NCI-H510A (cell line): ENCODE data around the gene OSBPL10.

Experiments
- DNase-seq: peaks from one replicate; lab custom pipeline; 2025; lab: John Stamatoyannopoulos, UW

Gene OSBPL10

DNA sequence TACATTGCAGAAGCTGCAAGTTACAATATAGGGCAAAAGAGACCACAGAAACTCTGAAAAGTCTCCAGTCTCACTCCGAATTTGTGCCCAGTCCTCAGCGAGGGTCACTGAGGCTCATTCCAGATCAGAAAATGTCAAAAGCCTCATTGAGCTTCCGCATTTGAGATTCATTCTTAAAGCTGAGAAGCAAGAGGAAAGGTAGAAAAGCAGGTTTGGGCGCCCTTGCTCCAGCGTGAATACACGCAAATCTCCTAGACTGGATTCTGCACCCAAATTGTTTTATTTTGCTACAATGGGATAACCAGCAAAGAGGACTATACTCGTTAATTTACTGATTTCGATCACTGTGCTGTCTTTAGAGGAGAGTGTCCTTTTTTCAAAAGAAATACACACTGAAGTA, 236.1 kb downstream of the OSBPL10 start:
- no peak for DNase-seq

DNA sequence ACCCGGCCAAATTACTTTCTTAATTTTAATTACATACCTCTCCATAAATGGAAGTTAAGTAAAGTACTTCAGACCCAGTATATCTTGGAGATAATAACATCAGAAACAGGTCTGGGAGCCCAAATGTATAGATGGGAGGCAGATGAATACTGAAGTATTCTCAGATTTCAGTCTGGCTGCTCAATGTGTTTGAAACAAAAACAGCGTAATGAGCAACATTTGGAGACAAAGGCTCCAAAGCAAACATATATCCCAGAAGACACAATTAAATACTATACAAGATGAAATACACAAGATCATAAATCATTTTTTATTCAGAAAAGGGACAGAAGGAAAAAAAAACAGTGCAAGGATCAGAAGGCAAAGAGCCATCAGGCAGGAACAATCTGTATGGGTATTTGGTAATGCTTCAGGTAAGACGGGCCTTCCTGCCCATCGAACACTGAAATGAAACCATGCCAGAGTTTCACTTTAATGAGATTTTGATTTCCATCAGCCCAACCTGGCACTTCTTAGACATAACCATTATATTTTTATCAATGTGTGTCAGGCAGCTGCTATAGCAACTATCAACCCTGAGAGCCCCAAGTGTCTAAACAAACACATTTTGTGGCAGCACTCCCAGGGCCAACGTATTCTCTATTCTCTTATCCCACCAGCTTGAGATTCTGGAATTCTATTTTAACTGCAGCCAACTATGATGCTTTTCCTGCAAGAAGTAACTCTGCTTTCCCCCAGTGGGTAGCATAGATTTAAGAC, 237.6 kb downstream of the OSBPL10 start:
- no peak for DNase-seq

DNA sequence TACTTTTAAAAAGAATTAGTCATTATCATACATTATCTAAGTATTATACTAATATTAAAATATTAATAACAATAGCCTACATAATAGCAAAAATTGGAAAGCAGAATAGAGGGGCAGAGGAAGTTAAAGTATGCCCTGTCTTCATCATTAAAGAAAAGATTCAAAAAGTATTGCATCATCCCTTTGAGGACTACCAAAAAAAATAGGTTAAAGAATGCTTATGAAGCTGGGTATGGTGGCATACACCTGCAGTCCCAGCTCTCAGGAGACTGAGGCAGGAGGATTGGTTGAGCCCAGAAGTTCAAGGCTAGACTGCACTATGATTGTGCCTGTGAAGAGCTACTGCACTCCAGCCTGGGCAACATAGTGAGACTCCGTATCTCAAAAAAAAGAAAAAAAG, 240.7 kb downstream of the OSBPL10 start:
- no peak for DNase-seq

DNA sequence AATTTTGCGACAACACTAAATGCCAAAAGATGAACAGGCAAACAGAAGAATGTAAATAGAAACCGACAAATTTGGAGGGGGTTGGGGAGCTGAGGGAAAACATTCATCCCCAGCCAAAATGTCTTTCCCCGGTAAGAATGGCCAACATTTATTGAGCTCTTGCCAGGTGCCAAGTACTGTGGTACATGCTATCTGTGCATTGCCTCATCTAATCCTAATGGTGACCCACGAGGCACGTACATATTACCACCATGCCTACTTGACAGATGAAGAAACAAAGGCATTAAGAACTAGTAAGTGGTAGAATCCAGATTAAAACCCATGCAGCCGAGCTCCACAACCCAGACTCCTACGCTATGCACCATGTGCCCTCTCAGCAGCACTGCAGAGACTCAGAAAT, 242.7 kb downstream of the OSBPL10 start:
- DNase-seq, result no peak

DNA sequence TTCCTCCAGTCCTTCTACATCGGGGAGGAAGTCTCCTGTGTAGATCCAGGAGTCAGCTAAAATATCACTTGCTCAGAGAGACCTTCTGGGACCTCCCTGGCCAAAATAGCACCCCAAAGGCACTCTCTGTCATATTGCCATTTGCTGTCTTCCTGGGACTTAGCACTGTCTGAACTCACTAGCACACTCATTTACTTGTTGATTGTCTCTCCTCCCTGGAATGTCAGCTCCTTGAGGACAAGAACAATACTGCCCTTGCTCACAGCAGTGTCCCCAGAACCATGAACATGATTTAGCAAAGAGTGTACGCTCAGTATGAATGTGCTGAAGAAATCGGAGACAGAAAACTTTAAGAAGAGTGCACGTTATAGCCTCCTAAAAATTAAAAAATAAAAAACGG, 245.4 kb downstream of the OSBPL10 start:
- DNase-seq, result no peak

DNA sequence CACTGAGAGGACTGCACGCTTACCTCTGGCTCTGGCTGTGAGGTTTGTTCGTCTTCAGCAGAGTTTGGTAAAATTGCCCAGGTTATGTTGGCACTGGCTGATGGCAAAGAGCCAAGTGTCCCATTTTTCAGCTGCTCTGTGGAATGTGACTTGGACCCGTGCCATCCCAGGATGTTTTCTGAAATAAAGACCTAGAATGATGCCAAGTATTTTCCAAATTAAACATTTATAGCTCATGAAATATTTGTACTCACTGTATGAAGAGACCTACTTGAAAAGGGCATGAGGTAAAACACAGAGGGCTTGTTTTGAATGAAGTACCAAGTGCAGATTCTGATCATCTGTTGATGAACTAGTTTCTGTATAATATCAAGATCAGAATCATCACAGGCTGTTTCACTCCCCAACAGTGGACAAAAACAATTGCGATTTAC, 247.8 kb downstream of the OSBPL10 start:
- no peak for DNase-seq

DNA sequence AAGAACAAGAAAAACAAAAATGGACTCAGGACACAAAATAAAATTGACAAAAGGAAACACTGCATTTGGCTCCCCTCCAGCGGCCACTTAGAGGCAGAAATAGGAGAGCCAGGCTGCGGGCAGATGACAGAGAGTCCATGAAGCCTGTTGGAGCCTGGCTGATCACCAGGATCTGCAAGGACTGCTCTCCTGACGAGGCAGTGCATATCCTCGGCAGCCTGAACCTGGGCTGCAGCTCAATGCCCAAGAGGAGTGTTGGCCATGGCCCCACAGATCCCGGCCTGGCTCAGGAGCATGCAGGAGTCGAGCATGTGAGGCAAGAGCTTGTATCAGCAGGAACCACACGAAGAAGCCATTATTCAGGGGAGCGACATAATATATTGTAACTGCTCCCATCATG, 248.5 kb downstream of the OSBPL10 start:
- DNase-seq, result no peak

DNA sequence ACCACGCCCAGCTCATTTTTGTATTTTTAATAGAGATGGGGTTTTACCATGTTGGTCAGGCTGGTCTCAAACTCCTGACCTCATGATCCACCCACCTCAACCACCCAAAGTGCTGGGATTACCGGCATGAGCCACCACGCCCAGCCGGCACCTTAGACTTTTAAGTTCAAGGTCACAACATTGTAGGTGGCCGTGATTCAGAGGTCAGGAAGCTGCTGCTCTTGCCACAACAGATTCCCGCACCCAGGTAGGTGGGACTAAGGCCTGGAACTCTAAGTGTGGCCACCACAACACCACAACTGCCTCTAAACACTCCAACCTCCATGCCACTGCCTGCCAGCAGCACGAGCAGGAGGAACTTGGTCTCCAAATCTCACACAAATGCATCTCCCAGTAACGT, 251.5 kb downstream of the OSBPL10 start:
- no peak for DNase-seq

DNA sequence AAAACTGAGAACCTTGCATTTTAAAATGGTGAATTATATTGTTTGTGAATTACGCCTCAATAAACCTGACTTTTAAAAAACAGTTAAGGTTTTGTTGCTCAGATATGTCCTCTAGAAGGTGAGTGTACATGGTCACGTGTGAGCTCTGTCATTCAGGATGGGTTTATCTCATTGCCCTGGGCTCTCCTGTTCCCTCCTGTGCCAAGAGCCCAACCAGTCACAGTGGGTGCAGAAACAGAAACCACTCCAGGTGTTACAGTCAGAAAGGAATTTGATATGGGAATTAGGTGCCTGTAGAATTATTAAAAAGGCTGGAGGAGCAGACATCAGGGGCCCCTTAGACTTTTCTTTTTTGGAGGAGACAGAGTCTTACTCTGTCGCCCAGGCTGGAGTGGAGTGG, 252.0 kb downstream of the OSBPL10 start:
- DNase-seq, result no peak

DNA sequence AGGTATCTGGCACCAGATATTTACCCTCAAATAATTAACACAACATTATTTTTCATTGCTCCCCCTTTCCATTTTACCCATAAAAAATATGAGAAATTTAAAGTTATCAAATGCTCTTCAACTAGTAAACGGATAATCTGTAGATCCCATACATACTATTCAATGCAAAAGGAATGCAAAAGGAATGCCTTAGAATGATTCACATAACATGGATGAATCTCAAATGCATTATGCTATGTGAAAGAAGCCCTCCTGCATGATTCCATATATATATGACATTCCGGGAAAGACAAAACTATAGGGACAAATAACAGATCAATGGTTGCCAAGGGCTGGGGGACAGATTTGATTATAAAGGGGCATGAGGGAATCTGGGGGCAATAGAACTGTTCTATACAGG, 252.7 kb downstream of the OSBPL10 start:
- DNase-seq, result no peak

DNA sequence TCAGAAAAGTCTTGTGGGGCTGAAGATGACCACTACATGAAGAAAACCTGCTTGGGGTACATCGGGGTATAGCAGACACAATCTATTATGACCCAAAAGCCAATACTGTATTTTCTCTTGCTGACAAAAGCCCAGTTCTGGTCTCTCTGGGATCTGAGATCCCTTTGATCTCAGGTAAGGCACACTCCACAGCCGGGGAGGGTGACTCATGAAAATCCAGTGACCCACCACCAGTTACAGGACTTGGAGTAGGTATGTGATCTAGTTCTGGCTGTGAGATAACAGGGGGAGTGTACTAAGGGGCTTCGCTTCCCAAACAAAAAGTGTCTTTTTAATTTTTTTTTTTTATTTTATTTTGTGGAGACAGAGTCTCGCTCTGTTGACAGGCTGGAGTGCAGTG, 255.1 kb downstream of the OSBPL10 start:
- no peak for DNase-seq

DNA sequence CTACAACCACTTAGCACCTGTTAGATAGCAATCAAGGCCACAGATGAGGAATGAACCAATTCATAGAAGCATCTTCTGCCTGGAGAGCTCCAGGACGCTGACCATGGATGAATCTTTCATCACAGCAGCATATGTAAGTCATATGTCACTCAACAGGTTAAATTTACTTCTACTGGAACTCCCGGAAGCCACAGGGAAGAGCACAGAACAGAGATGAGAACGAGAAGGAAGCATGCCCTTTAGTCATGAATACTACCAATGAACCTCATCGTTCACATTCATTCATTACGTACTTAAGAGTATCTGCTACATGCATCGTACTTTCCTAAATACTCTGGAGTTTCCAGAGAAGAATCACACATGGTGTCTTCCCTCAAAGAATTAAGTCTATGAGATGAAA, 255.5 kb downstream of the OSBPL10 start:
- DNase-seq, result no peak

DNA sequence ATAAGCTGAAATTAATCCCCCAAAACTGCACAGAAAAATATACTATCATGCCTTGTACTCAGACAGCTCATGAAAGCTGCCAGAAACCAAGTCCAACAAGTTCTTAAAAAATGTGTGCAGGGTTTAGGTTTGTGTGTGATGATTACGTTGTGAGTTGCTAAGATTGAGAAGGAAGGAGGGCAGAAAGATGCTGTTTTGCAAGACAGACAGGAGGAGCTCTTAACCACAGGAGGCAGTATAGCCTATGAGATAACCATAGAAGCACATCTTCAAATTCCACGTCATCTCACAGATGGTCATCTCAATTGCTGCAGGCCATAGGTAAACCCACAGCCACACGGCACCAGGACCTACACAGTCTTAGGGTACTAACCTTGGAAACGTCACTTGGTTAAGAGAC, 256.4 kb downstream of the OSBPL10 start:
- DNase-seq, result no peak

DNA sequence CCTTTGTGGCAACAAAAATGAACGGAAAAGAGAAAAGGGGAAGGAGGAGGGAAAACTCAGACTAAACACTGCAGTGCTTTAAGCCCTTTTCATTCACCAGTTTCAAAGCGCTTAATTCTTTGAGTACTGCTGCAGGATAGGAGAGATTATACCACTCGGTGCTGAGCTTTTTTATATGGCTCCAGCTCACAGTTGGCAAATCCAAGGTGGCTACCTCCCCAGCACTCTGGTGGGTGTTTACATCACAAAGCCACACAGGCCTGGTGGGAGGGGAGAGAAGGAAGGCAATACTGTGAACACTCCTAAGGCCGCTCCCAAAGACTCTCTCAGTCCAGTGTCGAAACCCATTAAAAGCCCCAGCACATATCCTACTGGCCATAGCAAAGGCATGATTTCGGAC, 256.9 kb downstream of the OSBPL10 start:
- DNase-seq, result no peak

DNA sequence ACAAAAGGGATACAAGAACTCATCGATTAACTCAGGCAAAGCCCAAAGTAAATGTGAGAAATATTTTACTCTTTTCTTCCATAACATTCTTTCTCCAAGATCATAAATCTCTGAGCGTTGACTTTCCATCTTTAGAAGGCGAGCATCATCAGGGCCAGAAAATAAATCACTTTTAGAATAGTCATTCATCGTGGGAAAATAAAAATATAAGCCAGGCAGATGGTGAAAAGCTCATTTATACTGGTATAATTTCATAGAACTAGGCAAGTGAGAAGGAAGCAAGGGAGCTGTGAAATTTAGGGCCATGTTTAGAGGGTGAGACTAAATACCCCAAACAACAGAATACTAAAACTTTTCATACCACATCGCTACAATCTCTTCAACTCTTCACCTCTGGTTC, 257.4 kb downstream of the OSBPL10 start:
- no peak for DNase-seq

DNA sequence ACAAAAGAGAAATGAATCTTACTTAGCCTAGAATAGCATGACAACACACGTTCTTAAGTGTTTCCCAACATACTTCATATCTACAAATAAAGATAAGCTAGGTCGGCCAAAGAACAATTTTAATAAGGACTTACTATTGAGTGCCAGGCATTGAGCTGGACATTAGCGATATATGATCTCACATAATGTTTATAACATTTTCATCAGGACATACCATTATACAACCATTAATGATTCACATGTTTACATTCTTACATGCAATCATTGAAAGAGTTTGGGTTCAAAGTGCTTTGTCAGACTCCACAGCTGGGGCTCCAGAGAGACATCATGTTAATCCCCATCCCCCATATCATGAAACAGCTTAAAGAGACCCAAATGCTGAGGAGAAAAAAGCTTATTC, 259.4 kb downstream of the OSBPL10 start:
- no peak for DNase-seq

DNA sequence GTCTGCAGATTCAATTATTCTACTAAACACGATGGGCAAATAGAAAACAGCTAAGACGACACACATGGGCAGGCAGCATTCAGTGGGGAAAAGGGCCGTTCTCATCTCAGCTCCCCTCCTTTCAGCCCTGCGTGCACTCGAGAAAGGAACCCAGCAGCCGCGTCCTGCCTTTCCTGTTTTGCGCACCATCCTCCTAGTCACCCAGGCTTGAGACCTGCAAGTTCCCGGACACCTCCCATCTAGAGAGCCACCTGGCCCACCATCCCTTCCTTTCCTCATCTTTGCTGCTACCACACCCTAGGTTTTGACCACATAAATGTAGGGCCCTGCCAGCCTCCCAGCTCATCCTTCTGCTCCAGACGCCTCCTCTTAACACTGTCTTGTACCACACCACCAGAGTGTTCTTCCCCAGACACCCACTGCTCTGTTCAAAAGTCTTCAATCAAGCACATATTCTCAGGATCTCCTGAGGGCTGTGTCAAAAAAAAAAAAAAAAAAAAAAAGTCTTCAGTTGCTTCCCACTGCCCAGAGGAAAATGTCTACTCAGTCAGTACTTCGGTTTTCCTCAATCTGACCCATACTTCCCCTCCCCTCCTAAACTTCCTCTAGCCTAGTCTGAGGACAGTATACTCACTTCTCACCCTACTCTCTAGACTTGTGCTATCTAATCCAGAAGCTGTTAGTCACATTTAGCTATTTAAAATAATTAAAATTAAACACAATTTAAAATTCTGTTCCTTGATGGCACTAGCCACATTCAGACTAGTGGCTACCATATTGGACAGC, 266.4 kb downstream of the OSBPL10 start:
- DNase-seq, result no peak

DNA sequence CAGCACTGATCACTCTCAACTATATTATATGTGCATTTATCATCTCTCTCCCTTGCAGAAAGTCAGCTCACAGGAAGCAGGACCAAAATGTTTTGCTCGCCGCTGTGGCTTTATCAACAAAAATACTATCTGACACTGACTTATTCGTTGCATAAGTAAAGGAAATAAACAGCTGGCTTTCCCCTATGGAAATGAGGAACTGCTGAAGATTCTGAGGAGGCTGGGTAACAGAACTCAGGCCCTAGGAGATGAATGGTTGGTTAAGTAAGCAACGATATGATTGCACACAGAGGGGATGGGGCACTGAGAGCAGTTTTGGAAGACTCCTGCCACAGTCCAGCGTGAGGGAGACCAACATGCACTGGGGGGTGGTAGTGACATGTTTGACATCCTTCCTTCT, 267.2 kb downstream of the OSBPL10 start:
- DNase-seq, result no peak

DNA sequence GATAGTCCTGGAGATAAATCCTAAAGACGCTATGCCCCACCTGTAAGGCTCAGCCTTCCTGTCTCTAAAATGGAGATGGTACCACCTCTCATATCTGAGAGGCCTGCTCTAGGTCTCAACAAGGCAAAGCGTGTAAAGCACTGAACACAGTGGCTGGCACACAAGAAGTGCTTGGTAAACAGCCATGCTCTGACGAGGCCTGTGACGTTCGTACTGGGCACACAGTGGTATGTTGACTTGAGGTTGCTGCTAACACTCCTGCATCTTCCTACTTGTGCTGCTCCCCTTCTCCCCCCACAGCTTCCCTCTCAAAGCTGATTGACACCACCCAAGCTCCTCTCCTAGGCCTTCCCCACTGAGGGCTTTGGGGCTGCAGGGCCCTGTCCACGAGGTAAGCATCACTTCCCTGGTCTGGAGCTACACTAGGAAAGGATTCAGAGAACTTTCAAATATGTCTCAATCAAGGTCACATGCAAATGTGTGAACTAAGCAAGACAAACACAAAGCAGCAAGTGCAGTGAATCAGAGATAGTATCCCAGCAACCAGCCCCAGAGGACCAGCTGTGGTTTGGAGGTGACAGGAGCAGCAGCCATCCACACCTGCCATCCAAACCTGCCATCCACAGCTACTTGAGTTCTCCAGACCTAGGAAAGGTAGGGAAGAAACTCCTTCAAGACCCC, 270.8 kb downstream of the OSBPL10 start:
- DNase-seq, result peak; percentile 28

DNA sequence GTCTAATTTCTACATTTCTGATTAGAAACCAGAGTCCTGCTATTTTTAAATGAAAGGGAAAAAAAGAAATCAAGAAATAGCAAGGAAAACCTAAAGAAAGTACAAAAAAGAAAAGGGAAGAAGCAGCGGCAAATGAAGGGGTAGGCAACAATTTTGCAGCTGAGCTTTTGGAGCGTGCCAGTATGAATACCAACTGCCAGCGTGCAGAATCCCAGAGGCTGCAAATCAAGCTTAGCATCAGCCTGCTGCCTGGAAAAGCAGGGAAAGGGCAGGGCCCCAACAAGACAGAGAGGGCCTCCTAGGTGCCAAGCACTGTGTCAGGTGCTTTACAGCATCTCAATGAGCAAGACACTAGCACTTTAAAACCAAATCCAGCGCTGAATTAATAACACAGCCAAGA, 271.5 kb downstream of the OSBPL10 start:
- DNase-seq, result no peak

DNA sequence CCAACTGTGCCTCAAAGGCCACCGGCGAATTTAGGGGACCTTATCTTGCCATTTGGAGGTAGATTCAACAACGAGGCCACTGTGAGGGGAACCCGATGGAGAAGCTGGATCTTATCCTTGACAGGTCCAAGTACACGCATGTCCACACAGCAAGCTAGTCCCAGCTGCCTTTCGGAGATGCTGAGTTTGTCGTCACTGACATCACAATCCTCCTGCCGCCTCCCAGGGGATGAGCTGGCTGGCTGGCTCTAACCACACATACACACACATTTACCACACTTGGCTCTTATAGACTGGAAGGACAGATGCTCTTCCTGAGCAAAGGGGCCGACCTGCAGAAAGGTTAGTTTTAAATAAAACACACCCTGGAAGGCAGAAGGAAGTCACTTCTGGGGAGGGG, 272.1 kb downstream of the OSBPL10 start:
- no peak for DNase-seq

DNA sequence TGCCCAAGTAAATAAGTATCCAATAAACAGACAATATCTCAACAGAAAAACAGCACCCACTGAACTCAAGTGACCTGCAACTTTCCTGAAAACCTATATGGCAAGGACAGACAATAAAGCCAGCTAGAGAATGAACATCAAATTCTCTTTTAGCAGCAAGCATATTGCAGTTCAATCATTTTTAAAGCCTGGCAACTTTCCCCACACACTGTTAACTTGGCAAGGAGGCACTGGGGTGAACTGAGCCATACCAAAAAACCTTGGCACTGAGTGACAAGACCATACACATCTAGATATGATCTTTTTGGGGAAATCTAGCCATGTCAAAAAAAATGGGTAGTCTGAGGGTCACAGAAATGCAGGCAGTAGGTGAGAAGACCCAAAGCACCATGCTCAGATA, 273.8 kb downstream of the OSBPL10 start:
- no peak for DNase-seq

DNA sequence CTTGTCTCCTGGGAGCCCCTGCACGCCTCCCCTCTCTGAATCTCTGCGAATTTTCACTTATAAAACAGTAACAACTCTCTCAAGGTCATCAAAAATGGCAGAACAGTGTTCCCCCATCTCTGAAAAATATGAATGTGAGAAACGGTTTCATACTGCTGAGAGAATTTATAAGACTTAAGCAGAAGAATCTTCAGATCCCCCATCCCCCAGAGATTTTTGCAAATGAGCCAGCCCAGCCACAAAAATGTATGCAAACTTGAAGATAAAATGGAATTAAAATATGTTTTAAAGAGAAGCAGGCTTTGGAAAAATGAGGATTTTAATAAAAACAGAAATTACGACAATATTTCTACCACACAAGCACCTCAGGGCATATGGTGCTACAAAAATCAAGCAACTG, 275.3 kb downstream of the OSBPL10 start:
- DNase-seq, result no peak
